Measurements from ENCODE around the gene MBD5.

Gene MBD5

GRCh38 chr2:148184976-148185375 is 164.1 kb downstream of the MBD5 start:
- Histone ChIP-seq H3K79me1 (ENCODE audit: low read length) (no peaks in the 10 kb centered on the region), H2BK120ac (ENCODE audit: insufficient read depth, low read length, poor library complexity) (no peak overlapping the region), H3K18ac (ENCODE audit: low read length) (no peak overlapping the region), H3K14ac (ENCODE audit: low read length) (no peak overlapping the region), H2AK5ac (ENCODE audit: low read length) (no peak overlapping the region), H3K79me2 (ENCODE audit: control insufficient read depth, insufficient read depth, low read length, poor library complexity) (no peaks in the 10 kb centered on the region), H2BK12ac (ENCODE audit: low read length) (no peak overlapping the region), H4K91ac (ENCODE audit: low read depth, low read length) (no peak overlapping the region), H3K23ac (ENCODE audit: low read length) (no peak overlapping the region), H3K9ac (ENCODE audit: low read length) (no peak overlapping the region), H3K27ac (ENCODE audit: low read depth, low read length) (no peak overlapping the region), H3K4me3 (ENCODE audit: low read depth, low read length) (no peak overlapping the region), H4K12ac (ENCODE audit: low read depth, low read length) (no peak overlapping the region), H3K27me3 (ENCODE audit: insufficient read depth, low read length) (no peaks in the 10 kb centered on the region), H3K4ac (ENCODE audit: low read depth, low read length) (no peak overlapping the region), H2AFZ (ENCODE audit: insufficient read depth, low read length, poor library complexity) (no peak overlapping the region), H4K8ac (ENCODE audit: low read depth, low read length) (no peak overlapping the region), H2BK5ac (ENCODE audit: low read depth, low read length, poor library complexity) (no peak overlapping the region), H3K4me1 (ENCODE audit: control insufficient read depth in 1 of 2, insufficient read depth in 2 of 2, low read length in 2 of 2) (no peaks in the 10 kb centered on the region), H3K9me3 (ENCODE audit: insufficient read depth, low read depth, low read length) (no peaks in the 10 kb centered on the region), H3K36me3 (ENCODE audit: control insufficient read depth in 1 of 2, insufficient read depth in 2 of 2, low read length in 2 of 2) (peaks cover 2 to 3% of the 10 kb centered on the region in 2 experiments), H3K4me2 (ENCODE audit: low read length) (no peak overlapping the region)
- no peak for DNase-seq
- no CpG with 5 or more reads among the region's 1 CpG for WGBS (ENCODE audit: extremely low coverage, insufficient coverage, insufficient read length)

- Histone ChIP-seq H3K23ac (ENCODE audit: low read length) (no peak overlapping the region), H2AK5ac (ENCODE audit: low read length) (no peak overlapping the region), H3K4me3 (ENCODE audit: low read depth, low read length) (no peak overlapping the region), H2BK120ac (ENCODE audit: insufficient read depth, low read length, poor library complexity) (no peak overlapping the region), H4K91ac (ENCODE audit: low read depth, low read length) (no peak overlapping the region), H3K9me3 (ENCODE audit: insufficient read depth, low read depth, low read length) (no peaks in the 10 kb centered on the region), H2BK12ac (ENCODE audit: low read length) (no peak overlapping the region), H3K4me1 (ENCODE audit: control insufficient read depth in 1 of 2, insufficient read depth in 2 of 2, low read length in 2 of 2) (no peaks in the 10 kb centered on the region), H3K18ac (ENCODE audit: low read length) (no peak overlapping the region), H3K79me1 (ENCODE audit: low read length) (no peaks in the 10 kb centered on the region), H3K27me3 (ENCODE audit: insufficient read depth, low read length) (no peaks in the 10 kb centered on the region), H2AFZ (ENCODE audit: insufficient read depth, low read length, poor library complexity) (no peak overlapping the region), H3K79me2 (ENCODE audit: control insufficient read depth, insufficient read depth, low read length, poor library complexity) (no peaks in the 10 kb centered on the region), H3K36me3 (ENCODE audit: control insufficient read depth in 1 of 2, insufficient read depth in 2 of 2, low read length in 2 of 2) (no peaks in the 10 kb centered on the region), H3K4me2 (ENCODE audit: low read length) (no peak overlapping the region), H2BK5ac (ENCODE audit: low read depth, low read length, poor library complexity) (no peak overlapping the region), H3K9ac (ENCODE audit: low read length) (no peak overlapping the region), H4K8ac (ENCODE audit: low read depth, low read length) (no peak overlapping the region), H3K4ac (ENCODE audit: low read depth, low read length) (no peak overlapping the region), H3K27ac (ENCODE audit: low read depth, low read length) (no peak overlapping the region), H3K14ac (ENCODE audit: low read length) (no peak overlapping the region), H4K12ac (ENCODE audit: low read depth, low read length) (no peak overlapping the region)
- DNase-seq, result no peak
Observed at GRCh38 chr2:148194882-148195281, 174.0 kb downstream of the MBD5 start.

GRCh38 chr2:148201075-148202004 is 180.4 kb downstream of the MBD5 start:
- peak; percentile 72 to 84 for DNase-seq
- Histone ChIP-seq H3K27ac (ENCODE audit: low read depth, low read length) (no peak overlapping the region), H3K4ac (ENCODE audit: low read depth, low read length) (no peak overlapping the region), H4K12ac (ENCODE audit: low read depth, low read length) (no peak overlapping the region), H3K9ac (ENCODE audit: low read length) (peak overlapping the region; percentile 24), H2BK120ac (ENCODE audit: insufficient read depth, low read length, poor library complexity) (no peak overlapping the region), H2AFZ (ENCODE audit: insufficient read depth, low read length, poor library complexity) (no peak overlapping the region), H3K4me3 (ENCODE audit: low read depth, low read length) (no peak overlapping the region), H4K8ac (ENCODE audit: low read depth, low read length) (no peak overlapping the region), H4K91ac (ENCODE audit: low read depth, low read length) (no peak overlapping the region), H3K14ac (ENCODE audit: low read length) (no peak overlapping the region), H3K23ac (ENCODE audit: low read length) (no peak overlapping the region), H3K36me3 (ENCODE audit: control insufficient read depth in 1 of 2, insufficient read depth in 2 of 2, low read length in 2 of 2) (no peaks in the 10 kb centered on the region), H3K79me2 (ENCODE audit: control insufficient read depth, insufficient read depth, low read length, poor library complexity) (no peaks in the 10 kb centered on the region), H3K18ac (ENCODE audit: low read length) (no peak overlapping the region), H3K79me1 (ENCODE audit: low read length) (peaks cover 3% of the 10 kb centered on the region), H3K4me1 (ENCODE audit: control insufficient read depth in 1 of 2, insufficient read depth in 2 of 2, low read length in 2 of 2) (no peaks in the 10 kb centered on the region), H3K9me3 (ENCODE audit: insufficient read depth, low read depth, low read length) (no peaks in the 10 kb centered on the region), H2BK12ac (ENCODE audit: low read length) (no peak overlapping the region), H3K4me2 (ENCODE audit: low read length) (no peak overlapping the region), H2BK5ac (ENCODE audit: low read depth, low read length, poor library complexity) (no peak overlapping the region), H3K27me3 (ENCODE audit: insufficient read depth, low read length) (no peaks in the 10 kb centered on the region), H2AK5ac (ENCODE audit: low read length) (no peak overlapping the region)
- WGBS (ENCODE audit: extremely low coverage, insufficient coverage, insufficient read length), result no CpG with 5 or more reads among the region's 15 CpGs

- Histone ChIP-seq H3K4me3 (ENCODE audit: low read depth, low read length) (no peak overlapping the region), H3K79me2 (ENCODE audit: control insufficient read depth, insufficient read depth, low read length, poor library complexity) (no peaks in the 10 kb centered on the region), H3K18ac (ENCODE audit: low read length) (no peak overlapping the region), H3K14ac (ENCODE audit: low read length) (no peak overlapping the region), H3K4ac (ENCODE audit: low read depth, low read length) (no peak overlapping the region), H3K9me3 (ENCODE audit: insufficient read depth, low read depth, low read length) (no peaks in the 10 kb centered on the region), H4K12ac (ENCODE audit: low read depth, low read length) (no peak overlapping the region), H3K36me3 (ENCODE audit: control insufficient read depth in 1 of 2, insufficient read depth in 2 of 2, low read length in 2 of 2) (no peaks in the 10 kb centered on the region), H3K27me3 (ENCODE audit: insufficient read depth, low read length) (no peaks in the 10 kb centered on the region), H2BK120ac (ENCODE audit: insufficient read depth, low read length, poor library complexity) (no peak overlapping the region), H3K23ac (ENCODE audit: low read length) (no peak overlapping the region), H2AFZ (ENCODE audit: insufficient read depth, low read length, poor library complexity) (no peak overlapping the region), H4K91ac (ENCODE audit: low read depth, low read length) (no peak overlapping the region), H3K27ac (ENCODE audit: low read depth, low read length) (no peak overlapping the region), H2BK5ac (ENCODE audit: low read depth, low read length, poor library complexity) (no peak overlapping the region), H2AK5ac (ENCODE audit: low read length) (no peak overlapping the region), H3K79me1 (ENCODE audit: low read length) (peaks cover 3% of the 10 kb centered on the region), H4K8ac (ENCODE audit: low read depth, low read length) (no peak overlapping the region), H3K9ac (ENCODE audit: low read length) (no peak overlapping the region), H3K4me2 (ENCODE audit: low read length) (no peak overlapping the region), H3K4me1 (ENCODE audit: control insufficient read depth in 1 of 2, insufficient read depth in 2 of 2, low read length in 2 of 2) (no peaks in the 10 kb centered on the region), H2BK12ac (ENCODE audit: low read length) (no peak overlapping the region)
- no peak for DNase-seq
Observed at GRCh38 chr2:148202237-148202636, 181.3 kb downstream of the MBD5 start.
